Measurements from ENCODE around the gene COA1.
"Not testable (repeated sequence)": the region's sequence is repeated elsewhere in the genome, so short reads cannot be mapped to it uniquely, and the experiment has no call there.

Gene COA1

GRCh38 chr7:43604251-43604650, 125.1 kb downstream of the COA1 start:
- Histone ChIP-seq H3K36me3 (ENCODE audit: control insufficient read depth, insufficient read depth, low read length) (peaks cover 47% of the 10 kb centered on the region), H3K4me3 (ENCODE audit: insufficient read depth, low read depth, low read length, poor library complexity, severe bottlenecking) (no peak overlapping the region), H3K27ac (ENCODE audit: insufficient read depth, low read length, poor library complexity, severe bottlenecking) (no peak overlapping the region), H3K4me1 (ENCODE audit: control insufficient read depth, insufficient read depth, low read length, poor library complexity, severe bottlenecking) (peaks cover 28% of the 10 kb centered on the region), H3K27me3 (replicated peaks; ENCODE audit: control insufficient read depth, insufficient read depth, low read length, poor library complexity, severe bottlenecking) (no peaks in the 10 kb centered on the region), H3K9me3 (ENCODE audit: control insufficient read depth, low read length) (no peaks in the 10 kb centered on the region)
- DNase-seq = no peak

- Histone ChIP-seq H3K27me3 (replicated peaks; ENCODE audit: control insufficient read depth, insufficient read depth, low read length, poor library complexity, severe bottlenecking) (no peaks in the 10 kb centered on the region), H3K27ac (ENCODE audit: insufficient read depth, low read length, poor library complexity, severe bottlenecking) (no peak overlapping the region), H3K4me1 (ENCODE audit: control insufficient read depth, insufficient read depth, low read length, poor library complexity, severe bottlenecking) (peaks cover 28% of the 10 kb centered on the region), H3K36me3 (ENCODE audit: control insufficient read depth, insufficient read depth, low read length) (peaks cover 47% of the 10 kb centered on the region), H3K9me3 (ENCODE audit: control insufficient read depth, low read length) (no peaks in the 10 kb centered on the region), H3K4me3 (ENCODE audit: insufficient read depth, low read depth, low read length, poor library complexity, severe bottlenecking) (no peak overlapping the region)
- no peak for DNase-seq
Observed at GRCh38 chr7:43602256-43602655, 127.1 kb downstream of the COA1 start.

GRCh38 chr7:43600056-43600455, 129.3 kb downstream of the COA1 start:
- no peak overlapping the region for H3K27ac ChIP-seq (ENCODE audit: insufficient read depth, low read length, poor library complexity, severe bottlenecking)
- H3K27me3 ChIP-seq (replicated peaks; ENCODE audit: control insufficient read depth, insufficient read depth, low read length, poor library complexity, severe bottlenecking) = no peaks in the 10 kb centered on the region
- no peaks in the 10 kb centered on the region for H3K9me3 ChIP-seq (ENCODE audit: control insufficient read depth, low read length)
- peaks cover 62% of the 10 kb centered on the region for H3K36me3 ChIP-seq (ENCODE audit: control insufficient read depth, insufficient read depth, low read length)
- DNase-seq = no peak
- H3K4me3 ChIP-seq (ENCODE audit: insufficient read depth, low read depth, low read length, poor library complexity, severe bottlenecking) = no peak overlapping the region
- H3K4me1 ChIP-seq (ENCODE audit: control insufficient read depth, insufficient read depth, low read length, poor library complexity, severe bottlenecking) = peaks cover 27% of the 10 kb centered on the region

GRCh38 chr7:43596426-43596825, 132.9 kb downstream of the COA1 start:
- H3K27me3 ChIP-seq (replicated peaks; ENCODE audit: control insufficient read depth, insufficient read depth, low read length, poor library complexity, severe bottlenecking); H3K9me3 ChIP-seq (ENCODE audit: control insufficient read depth, low read length); DNase-seq; H3K4me3 ChIP-seq (ENCODE audit: insufficient read depth, low read depth, low read length, poor library complexity, severe bottlenecking); H3K27ac ChIP-seq (ENCODE audit: insufficient read depth, low read length, poor library complexity, severe bottlenecking): not testable (repeated sequence)
- H3K4me1 ChIP-seq (ENCODE audit: control insufficient read depth, insufficient read depth, low read length, poor library complexity, severe bottlenecking) = peaks cover 37% of the 10 kb centered on the region
- peaks cover 39% of the 10 kb centered on the region for H3K36me3 ChIP-seq (ENCODE audit: control insufficient read depth, insufficient read depth, low read length)

GRCh38 chr7:43594020-43594419, 135.3 kb downstream of the COA1 start:
- no peak for DNase-seq
- Histone ChIP-seq H3K36me3 (ENCODE audit: control insufficient read depth, insufficient read depth, low read length) (peaks cover 27% of the 10 kb centered on the region), H3K27me3 (replicated peaks; ENCODE audit: control insufficient read depth, insufficient read depth, low read length, poor library complexity, severe bottlenecking) (no peaks in the 10 kb centered on the region), H3K4me3 (ENCODE audit: insufficient read depth, low read depth, low read length, poor library complexity, severe bottlenecking) (no peak overlapping the region), H3K9me3 (ENCODE audit: control insufficient read depth, low read length) (no peaks in the 10 kb centered on the region), H3K27ac (ENCODE audit: insufficient read depth, low read length, poor library complexity, severe bottlenecking) (no peak overlapping the region), H3K4me1 (ENCODE audit: control insufficient read depth, insufficient read depth, low read length, poor library complexity, severe bottlenecking) (peaks cover 49% of the 10 kb centered on the region)

- no peaks in the 10 kb centered on the region for H3K27me3 ChIP-seq (replicated peaks; ENCODE audit: control insufficient read depth, insufficient read depth, low read length, poor library complexity, severe bottlenecking)
- no peak overlapping the region for H3K4me3 ChIP-seq (ENCODE audit: insufficient read depth, low read depth, low read length, poor library complexity, severe bottlenecking)
- H3K27ac ChIP-seq (ENCODE audit: insufficient read depth, low read length, poor library complexity, severe bottlenecking) = peak overlapping the region; percentile 31
- H3K9me3 ChIP-seq (ENCODE audit: control insufficient read depth, low read length) = no peaks in the 10 kb centered on the region
- peaks cover 20% of the 10 kb centered on the region for H3K36me3 ChIP-seq (ENCODE audit: control insufficient read depth, insufficient read depth, low read length)
- no peak for DNase-seq
- peaks cover 55% of the 10 kb centered on the region for H3K4me1 ChIP-seq (ENCODE audit: control insufficient read depth, insufficient read depth, low read length, poor library complexity, severe bottlenecking)
Observed at GRCh38 chr7:43593010-43593409, 136.3 kb downstream of the COA1 start.

- Histone ChIP-seq H3K4me3 (ENCODE audit: insufficient read depth, low read depth, low read length, poor library complexity, severe bottlenecking) (no peak overlapping the region), H3K27ac (ENCODE audit: insufficient read depth, low read length, poor library complexity, severe bottlenecking) (no peak overlapping the region)
Observed at GRCh38 chr7:43592326-43592725, 137.0 kb downstream of the COA1 start.

GRCh38 chr7:43591558-43592180, 137.7 kb downstream of the COA1 start:
- Histone ChIP-seq H3K36me3 (ENCODE audit: control insufficient read depth, insufficient read depth, low read length) (peaks cover 9% of the 10 kb centered on the region), H3K27ac (ENCODE audit: insufficient read depth, low read length, poor library complexity, severe bottlenecking) (no peak overlapping the region), H3K9me3 (ENCODE audit: control insufficient read depth, low read length) (no peaks in the 10 kb centered on the region), H3K4me3 (ENCODE audit: insufficient read depth, low read depth, low read length, poor library complexity, severe bottlenecking) (no peak overlapping the region), H3K4me1 (ENCODE audit: control insufficient read depth, insufficient read depth, low read length, poor library complexity, severe bottlenecking) (peaks cover 65% of the 10 kb centered on the region), H3K27me3 (replicated peaks; ENCODE audit: control insufficient read depth, insufficient read depth, low read length, poor library complexity, severe bottlenecking) (no peaks in the 10 kb centered on the region)
- DNase-seq = no peak

More at GRCh38 chr7:43592326-43592725, 137.0 kb downstream of the COA1 start:
- Histone ChIP-seq H3K4me1 (ENCODE audit: control insufficient read depth, insufficient read depth, low read length, poor library complexity, severe bottlenecking) (peaks cover 62% of the 10 kb centered on the region), H3K9me3 (ENCODE audit: control insufficient read depth, low read length) (no peaks in the 10 kb centered on the region), H3K36me3 (ENCODE audit: control insufficient read depth, insufficient read depth, low read length) (peaks cover 15% of the 10 kb centered on the region), H3K27me3 (replicated peaks; ENCODE audit: control insufficient read depth, insufficient read depth, low read length, poor library complexity, severe bottlenecking) (no peaks in the 10 kb centered on the region)
- DNase-seq = no peak

GRCh38 chr7:43590862-43591557, 138.3 kb downstream of the COA1 start:
- peak overlapping the region; percentile 35 for H3K27ac ChIP-seq (ENCODE audit: insufficient read depth, low read length, poor library complexity, severe bottlenecking)
- no peaks in the 10 kb centered on the region for H3K9me3 ChIP-seq (ENCODE audit: control insufficient read depth, low read length)
- no peaks in the 10 kb centered on the region for H3K27me3 ChIP-seq (replicated peaks; ENCODE audit: control insufficient read depth, insufficient read depth, low read length, poor library complexity, severe bottlenecking)
- DNase-seq = no peak
- peaks cover 66% of the 10 kb centered on the region for H3K4me1 ChIP-seq (ENCODE audit: control insufficient read depth, insufficient read depth, low read length, poor library complexity, severe bottlenecking)
- H3K36me3 ChIP-seq (ENCODE audit: control insufficient read depth, insufficient read depth, low read length) = peaks cover 3% of the 10 kb centered on the region
- H3K4me3 ChIP-seq (ENCODE audit: insufficient read depth, low read depth, low read length, poor library complexity, severe bottlenecking) = no peak overlapping the region

GRCh38 chr7:43589728-43590127, 139.6 kb downstream of the COA1 start:
- Histone ChIP-seq H3K4me1 (ENCODE audit: control insufficient read depth, insufficient read depth, low read length, poor library complexity, severe bottlenecking) (peaks cover 64% of the 10 kb centered on the region), H3K27me3 (replicated peaks; ENCODE audit: control insufficient read depth, insufficient read depth, low read length, poor library complexity, severe bottlenecking) (no peaks in the 10 kb centered on the region), H3K27ac (ENCODE audit: insufficient read depth, low read length, poor library complexity, severe bottlenecking) (no peak overlapping the region), H3K9me3 (ENCODE audit: control insufficient read depth, low read length) (no peaks in the 10 kb centered on the region), H3K4me3 (ENCODE audit: insufficient read depth, low read depth, low read length, poor library complexity, severe bottlenecking) (no peak overlapping the region), H3K36me3 (ENCODE audit: control insufficient read depth, insufficient read depth, low read length) (no peaks in the 10 kb centered on the region)
- no peak for DNase-seq
